ENCODE data around the gene MIER3.

GRCh38 chr5:56971275-56971674 is 19.4 kb upstream of the MIER3 start:
- TF ChIP-seq POLR2A (IDR thresholded peaks at IDR 0.05) (no peak), CTCF (IDR thresholded peaks at IDR 0.05) (no peak)

Data from body of pancreas (tissue), 4 donors.